ENCODE measurements around the gene LY6G6F.

LY6G6F gene

GRCh38 chr6:31665501-31666336 is 40.9 kb upstream of the LY6G6F start, which contains the start of gene CSNK2B:
TSS of gene CSNK2B (plus strand) at chr6:31666080. CDS start at chr6:31666832, 752 bp downstream.
- Histone ChIP-seq H3K9ac (ENCODE audit: low read depth, low read length) (peak within 1 kb of the TSS; percentile 90), H3K36me3 (ENCODE audit: insufficient read depth, low read length) (peaks cover 34% of the 10 kb centered on the region), H3K9me3 (ENCODE audit: control insufficient read depth, insufficient read depth, low read length) (no peaks in the 10 kb centered on the region), H3K4me1 (ENCODE audit: insufficient read depth, low read length) (peaks cover 6% of the 10 kb centered on the region)

- Histone ChIP-seq H3K9me3 (ENCODE audit: control insufficient read depth, insufficient read depth, low read length) (no peaks in the 10 kb centered on the region), H3K4me1 (ENCODE audit: insufficient read depth, low read length) (peaks cover 6% of the 10 kb centered on the region), H3K36me3 (ENCODE audit: insufficient read depth, low read length) (peaks cover 36% of the 10 kb centered on the region), H3K9ac (ENCODE audit: low read depth, low read length) (peak overlapping the region; percentile 90)
Observed at GRCh38 chr6:31666337-31666965, 40.2 kb upstream of the LY6G6F start.

- H3K4me1 ChIP-seq (ENCODE audit: insufficient read depth, low read length), result peaks cover 6% of the 10 kb centered on the region
- no peak within 1 kb of the TSS for H3K9ac ChIP-seq (ENCODE audit: low read depth, low read length)
- H3K9me3 ChIP-seq (ENCODE audit: control insufficient read depth, insufficient read depth, low read length), result no peaks in the 10 kb centered on the region
- H3K36me3 ChIP-seq (ENCODE audit: insufficient read depth, low read length), result peaks cover 41% of the 10 kb centered on the region
Observed at GRCh38 chr6:31669676-31670075, 37.0 kb upstream of the LY6G6F start, which contains the start of gene LY6G5B. TSS of gene LY6G5B (plus strand) at chr6:31669976. CDS start at chr6:31670951, 975 bp downstream.

GRCh38 chr6:31676322-31676903 is 30.3 kb upstream of the LY6G6F start:
- H3K4me1 ChIP-seq (ENCODE audit: insufficient read depth, low read length), result no peaks in the 10 kb centered on the region
- H3K9ac ChIP-seq (ENCODE audit: low read depth, low read length), result no peak overlapping the region
- no peaks in the 10 kb centered on the region for H3K9me3 ChIP-seq (ENCODE audit: control insufficient read depth, insufficient read depth, low read length)
- peaks cover 5% of the 10 kb centered on the region for H3K36me3 ChIP-seq (ENCODE audit: insufficient read depth, low read length)

GRCh38 chr6:31676904-31677303 is 29.8 kb upstream of the LY6G6F start:
- Histone ChIP-seq H3K4me1 (ENCODE audit: insufficient read depth, low read length) (no peaks in the 10 kb centered on the region), H3K36me3 (ENCODE audit: insufficient read depth, low read length) (peaks cover under 1% of the 10 kb centered on the region; the same call in 1 of the 2 replicates), H3K9ac (ENCODE audit: low read depth, low read length) (no peak overlapping the region), H3K9me3 (ENCODE audit: control insufficient read depth, insufficient read depth, low read length) (no peaks in the 10 kb centered on the region)

GRCh38 chr6:31677955-31678354 is 28.7 kb upstream of the LY6G6F start:
- Histone ChIP-seq H3K36me3 (ENCODE audit: insufficient read depth, low read length) (no peaks in the 10 kb centered on the region; the same call in 1 of the 2 replicates), H3K9ac (ENCODE audit: low read depth, low read length) (no peak overlapping the region), H3K4me1 (ENCODE audit: insufficient read depth, low read length) (no peaks in the 10 kb centered on the region), H3K9me3 (ENCODE audit: control insufficient read depth, insufficient read depth, low read length) (no peaks in the 10 kb centered on the region)

GRCh38 chr6:31680226-31681134 is 26.2 kb upstream of the LY6G6F start, which contains the start of gene LY6G5C:
TSS of gene LY6G5C (minus strand) at chr6:31681067. CDS start at chr6:31680373, 694 bp downstream.
- no peaks in the 10 kb centered on the region for H3K4me1 ChIP-seq (ENCODE audit: insufficient read depth, low read length)
- H3K36me3 ChIP-seq (ENCODE audit: insufficient read depth, low read length), result no peaks in the 10 kb centered on the region
- peak within 1 kb of the TSS; percentile 52 for H3K9ac ChIP-seq (ENCODE audit: low read depth, low read length)
- H3K9me3 ChIP-seq (ENCODE audit: control insufficient read depth, insufficient read depth, low read length), result no peaks in the 10 kb centered on the region

- no peaks in the 10 kb centered on the region for H3K9me3 ChIP-seq (ENCODE audit: control insufficient read depth, insufficient read depth, low read length)
- H3K9ac ChIP-seq (ENCODE audit: low read depth, low read length), result peak overlapping the region; percentile 52
- no peaks in the 10 kb centered on the region for H3K4me1 ChIP-seq (ENCODE audit: insufficient read depth, low read length)
- H3K36me3 ChIP-seq (ENCODE audit: insufficient read depth, low read length), result no peaks in the 10 kb centered on the region
Observed at GRCh38 chr6:31681135-31681671, 25.5 kb upstream of the LY6G6F start.

GRCh38 chr6:31683591-31683990 is 23.1 kb upstream of the LY6G6F start:
- H3K4me1 ChIP-seq (ENCODE audit: insufficient read depth, low read length), result no peaks in the 10 kb centered on the region
- H3K9ac ChIP-seq (ENCODE audit: low read depth, low read length), result peak overlapping the region; percentile 62; the same call in 1 of the 2 replicates

GRCh38 chr6:31686483-31686882 is 20.2 kb upstream of the LY6G6F start:
- Histone ChIP-seq H3K9me3 (ENCODE audit: control insufficient read depth, insufficient read depth, low read length) (no peaks in the 10 kb centered on the region), H3K9ac (ENCODE audit: low read depth, low read length) (no peak overlapping the region), H3K36me3 (ENCODE audit: insufficient read depth, low read length) (peaks cover 15% of the 10 kb centered on the region), H3K4me1 (ENCODE audit: insufficient read depth, low read length) (peaks cover 6% of the 10 kb centered on the region; the same call in 1 of the 2 replicates)

More at GRCh38 chr6:31683591-31683990, 23.1 kb upstream of the LY6G6F start:
- no peaks in the 10 kb centered on the region for H3K9me3 ChIP-seq (ENCODE audit: control insufficient read depth, insufficient read depth, low read length)
- peaks cover 8% of the 10 kb centered on the region for H3K36me3 ChIP-seq (ENCODE audit: insufficient read depth, low read length)

- Histone ChIP-seq H3K9ac (ENCODE audit: low read depth, low read length) (no peak overlapping the region), H3K36me3 (ENCODE audit: insufficient read depth, low read length) (peaks cover 15% of the 10 kb centered on the region), H3K4me1 (ENCODE audit: insufficient read depth, low read length) (peaks cover 6% of the 10 kb centered on the region; the same call in 1 of the 2 replicates), H3K9me3 (ENCODE audit: control insufficient read depth, insufficient read depth, low read length) (no peaks in the 10 kb centered on the region)
Observed at GRCh38 chr6:31687321-31687720, 19.3 kb upstream of the LY6G6F start.

- no peaks in the 10 kb centered on the region for H3K9me3 ChIP-seq (ENCODE audit: control insufficient read depth, insufficient read depth, low read length)
- H3K36me3 ChIP-seq (ENCODE audit: insufficient read depth, low read length), result peaks cover 15% of the 10 kb centered on the region
- peaks cover 6% of the 10 kb centered on the region; the same call in 1 of the 2 replicates for H3K4me1 ChIP-seq (ENCODE audit: insufficient read depth, low read length)
- H3K9ac ChIP-seq (ENCODE audit: low read depth, low read length), result no peak overlapping the region
Observed at GRCh38 chr6:31687860-31688693, 18.6 kb upstream of the LY6G6F start.
